DMS53 (cell line): ENCODE measurements around the gene PIK3AP1.
"Not testable (repeated sequence)": the region's sequence is repeated elsewhere in the genome, so short reads cannot be mapped to it uniquely, and the experiment has no call there.

ENCODE experiments used
- DNase-seq: peaks from one replicate; lab custom pipeline; 2025; lab: John Stamatoyannopoulos, UW

Gene PIK3AP1, protein sequence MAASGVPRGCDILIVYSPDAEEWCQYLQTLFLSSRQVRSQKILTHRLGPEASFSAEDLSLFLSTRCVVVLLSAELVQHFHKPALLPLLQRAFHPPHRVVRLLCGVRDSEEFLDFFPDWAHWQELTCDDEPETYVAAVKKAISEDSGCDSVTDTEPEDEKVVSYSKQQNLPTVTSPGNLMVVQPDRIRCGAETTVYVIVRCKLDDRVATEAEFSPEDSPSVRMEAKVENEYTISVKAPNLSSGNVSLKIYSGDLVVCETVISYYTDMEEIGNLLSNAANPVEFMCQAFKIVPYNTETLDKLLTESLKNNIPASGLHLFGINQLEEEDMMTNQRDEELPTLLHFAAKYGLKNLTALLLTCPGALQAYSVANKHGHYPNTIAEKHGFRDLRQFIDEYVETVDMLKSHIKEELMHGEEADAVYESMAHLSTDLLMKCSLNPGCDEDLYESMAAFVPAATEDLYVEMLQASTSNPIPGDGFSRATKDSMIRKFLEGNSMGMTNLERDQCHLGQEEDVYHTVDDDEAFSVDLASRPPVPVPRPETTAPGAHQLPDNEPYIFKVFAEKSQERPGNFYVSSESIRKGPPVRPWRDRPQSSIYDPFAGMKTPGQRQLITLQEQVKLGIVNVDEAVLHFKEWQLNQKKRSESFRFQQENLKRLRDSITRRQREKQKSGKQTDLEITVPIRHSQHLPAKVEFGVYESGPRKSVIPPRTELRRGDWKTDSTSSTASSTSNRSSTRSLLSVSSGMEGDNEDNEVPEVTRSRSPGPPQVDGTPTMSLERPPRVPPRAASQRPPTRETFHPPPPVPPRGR

DNA sequence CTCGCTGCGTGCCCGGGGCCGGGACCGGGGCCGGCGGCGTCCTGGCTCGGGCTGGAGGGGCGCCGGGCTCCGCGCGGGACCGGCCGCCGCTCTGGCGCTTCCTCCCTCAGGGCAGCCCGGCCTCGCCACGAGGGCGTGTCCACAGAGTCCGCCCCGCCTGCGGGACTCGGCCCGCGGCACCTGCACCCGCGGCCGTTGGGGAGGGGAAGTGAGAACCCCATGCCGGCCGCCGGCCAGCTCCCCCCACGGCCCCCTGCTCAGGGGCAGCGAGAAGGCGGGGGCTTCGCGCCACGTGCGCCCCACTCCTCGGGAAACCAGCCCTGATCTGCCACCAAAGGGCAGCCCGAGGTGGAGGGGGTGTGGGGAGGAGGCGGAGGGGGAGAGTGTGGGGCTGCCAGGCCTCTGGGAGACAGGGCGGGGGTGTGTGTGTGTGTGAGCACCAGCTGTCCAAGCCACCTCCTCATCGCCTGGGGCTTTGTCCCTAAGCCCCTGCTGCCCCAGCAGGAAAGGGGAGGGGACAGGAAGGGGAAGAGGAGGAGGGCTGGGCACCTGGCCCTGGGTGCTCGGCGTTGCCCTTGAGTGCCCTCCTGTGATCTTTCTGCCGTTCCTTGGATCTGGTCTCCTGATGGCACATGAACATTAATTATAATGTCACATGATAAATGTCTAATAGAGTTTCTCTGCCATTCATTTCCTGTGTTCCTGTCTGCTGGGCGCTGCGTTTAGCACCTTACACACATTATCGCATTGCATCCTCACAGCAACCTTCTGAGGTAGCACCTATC, at the start of gene PIK3AP1:
TSS of gene PIK3AP1 (minus strand) at position 93 of the 785 bp plus-strand sequence. CDS start 120 bp downstream, outside the sequence.
- peak; percentile 75 for DNase-seq

DNA sequence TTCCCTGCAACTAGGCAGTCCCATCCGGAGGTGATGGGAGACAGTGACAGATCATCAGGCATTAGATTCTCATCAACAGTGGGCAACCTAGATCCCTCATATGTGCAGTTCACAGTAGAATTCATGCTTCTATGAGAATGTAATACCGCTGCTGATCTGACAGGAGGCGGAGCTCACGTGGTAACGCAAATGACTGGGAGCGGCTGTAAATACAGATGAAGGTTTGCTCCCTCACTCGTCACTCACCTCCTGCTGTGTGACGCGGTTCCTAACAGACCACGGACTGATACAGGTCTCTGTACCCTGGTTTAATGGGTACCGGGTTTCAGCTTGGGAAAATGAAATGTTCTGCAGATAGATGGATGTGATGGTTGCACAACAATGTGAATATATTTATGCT, 47.8 kb upstream of the PIK3AP1 start:
- no peak for DNase-seq

DNA sequence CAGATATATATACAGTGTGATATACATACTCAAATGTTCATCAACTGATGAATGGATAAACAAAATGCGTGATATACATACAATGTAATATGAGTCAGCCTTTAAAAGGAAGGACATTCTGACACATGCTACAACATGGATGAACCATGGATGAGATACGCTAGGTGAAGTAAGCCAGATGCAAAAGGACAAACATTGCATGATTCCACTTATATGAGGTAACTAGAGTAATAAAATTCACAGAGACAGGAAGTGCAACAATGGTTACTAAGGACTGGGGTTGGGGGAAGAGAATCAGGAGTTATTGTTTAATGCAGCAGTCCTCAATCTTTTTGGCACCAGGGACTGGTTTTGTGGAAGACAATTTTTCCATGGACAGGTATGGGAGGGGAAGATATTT, 47.3 kb upstream of the PIK3AP1 start:
- peak; percentile 25 for DNase-seq

DNA sequence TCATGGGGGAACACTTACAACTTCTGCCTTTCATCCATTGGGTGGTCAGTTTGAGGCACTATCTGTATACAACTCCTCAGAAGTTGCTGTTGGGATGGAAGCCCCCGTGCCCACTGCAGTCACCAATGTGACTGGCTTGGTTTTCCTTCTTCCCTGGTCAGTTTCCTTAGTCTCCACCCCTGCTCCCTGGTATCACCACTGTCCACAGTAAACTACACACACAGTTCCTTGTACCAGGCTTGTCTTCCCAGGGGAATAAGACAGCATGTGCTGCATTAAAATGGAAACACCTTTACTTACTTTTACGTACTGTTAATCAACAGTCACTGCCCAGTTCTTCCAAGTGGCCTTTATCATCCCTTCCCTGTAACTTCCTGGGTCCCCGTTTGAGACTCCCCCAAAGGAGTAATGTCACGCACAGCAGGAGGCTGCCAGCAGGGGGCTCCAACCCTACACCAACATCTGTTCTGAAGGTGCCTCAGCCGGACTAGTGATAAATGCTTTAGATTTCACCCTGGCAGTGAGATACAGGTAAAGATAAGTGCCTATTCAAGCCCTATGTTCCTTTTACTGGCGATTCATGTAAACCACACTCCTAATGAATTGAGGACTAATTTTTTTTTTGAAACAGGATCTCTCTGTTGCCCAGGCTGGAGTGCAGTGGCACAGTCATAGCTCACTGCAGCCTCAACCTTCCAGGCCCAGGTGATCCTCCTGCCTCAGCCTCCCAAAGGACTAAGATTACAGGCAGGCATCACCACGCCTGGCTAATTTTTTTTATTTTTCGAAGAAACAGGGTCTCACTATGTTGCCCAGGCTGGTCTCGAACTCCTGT, 45.3 kb upstream of the PIK3AP1 start:
- DNase-seq, result peak; percentile 78

DNA sequence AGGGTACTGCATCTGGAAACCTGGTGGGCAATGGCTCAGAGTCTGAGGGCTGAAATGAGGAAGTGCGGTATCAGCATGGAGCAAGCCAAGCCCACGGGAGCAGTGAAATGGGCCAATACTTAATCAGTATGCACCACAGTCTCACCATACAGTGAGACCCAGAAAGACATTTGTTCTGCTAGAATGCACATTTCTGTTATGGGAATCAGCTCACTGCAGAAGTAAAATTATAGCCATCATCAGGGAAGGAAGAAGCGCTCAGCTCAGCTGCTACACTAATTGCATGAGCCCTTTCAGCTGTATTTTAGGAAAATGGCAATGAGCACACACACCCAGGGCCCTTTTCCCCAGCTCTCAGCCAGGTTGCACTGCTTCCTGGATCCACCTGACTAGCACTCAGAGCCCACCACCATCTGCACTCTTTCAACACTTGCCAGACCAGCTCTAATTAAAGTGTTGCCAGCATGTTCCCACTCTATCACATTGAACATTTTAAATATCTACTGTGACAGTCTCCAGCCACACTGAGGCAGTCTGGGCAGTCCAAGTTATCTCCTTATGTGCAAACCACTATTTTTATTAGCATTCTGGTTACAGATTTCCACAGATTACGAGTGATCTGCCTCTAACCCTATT, 44.2 kb upstream of the PIK3AP1 start:
- DNase-seq, result no peak

DNA sequence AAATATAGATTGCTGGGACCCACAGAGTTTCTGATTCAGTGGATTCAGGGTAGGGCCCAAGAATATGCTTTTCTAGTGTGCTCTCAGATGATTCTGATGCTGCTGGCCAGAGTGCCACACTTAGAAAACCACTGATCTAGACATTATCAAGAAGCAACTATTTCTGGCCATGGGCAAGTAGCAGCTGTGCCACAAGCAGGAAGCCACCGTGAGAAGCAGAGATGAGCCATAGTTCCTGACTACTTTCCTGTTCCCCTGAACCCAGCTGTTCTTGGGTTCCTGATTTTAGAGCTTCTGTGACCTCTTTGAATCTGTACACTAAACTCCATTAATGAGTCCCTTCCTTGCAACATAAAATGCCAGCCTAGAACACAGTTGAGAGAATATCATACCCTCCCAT, 38.1 kb upstream of the PIK3AP1 start:
- DNase-seq, result no peak

DNA sequence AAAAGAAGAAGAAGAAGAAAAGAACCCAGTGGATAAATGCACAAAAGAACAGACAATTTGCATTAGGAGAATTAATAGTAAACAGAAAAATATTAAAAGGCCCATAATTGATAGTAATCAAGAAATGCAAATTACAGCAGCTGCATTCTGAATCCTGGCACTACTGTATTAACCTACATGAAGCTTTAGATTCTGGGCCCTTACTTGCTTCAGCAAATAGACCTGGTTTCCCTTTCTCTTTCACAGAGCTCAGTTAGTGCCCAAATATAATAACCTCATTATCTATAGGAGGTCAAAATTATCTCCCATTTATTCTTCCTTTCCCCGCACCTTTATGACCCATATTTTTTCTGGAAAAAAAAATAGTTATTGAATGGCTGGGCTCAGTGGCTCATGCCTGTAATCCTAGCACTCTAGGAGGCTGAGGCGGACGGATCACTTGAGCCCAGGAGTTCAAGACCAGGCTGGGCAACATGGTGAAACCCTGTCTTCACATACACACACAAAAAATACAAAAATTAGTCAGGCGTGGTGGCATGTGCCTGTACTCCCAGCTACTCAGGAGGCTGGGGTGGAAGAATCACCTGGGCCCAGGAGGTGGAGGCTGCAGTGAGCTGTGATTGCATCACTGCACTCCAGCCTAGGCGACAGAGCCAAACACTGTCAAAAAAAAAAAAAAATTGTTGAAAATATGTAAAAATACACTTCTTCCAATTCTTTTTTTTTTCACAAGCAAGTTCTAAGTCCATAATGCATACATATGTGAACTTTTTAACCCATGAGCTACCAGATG, 36.0 kb upstream of the PIK3AP1 start:
- DNase-seq, result no peak

DNA sequence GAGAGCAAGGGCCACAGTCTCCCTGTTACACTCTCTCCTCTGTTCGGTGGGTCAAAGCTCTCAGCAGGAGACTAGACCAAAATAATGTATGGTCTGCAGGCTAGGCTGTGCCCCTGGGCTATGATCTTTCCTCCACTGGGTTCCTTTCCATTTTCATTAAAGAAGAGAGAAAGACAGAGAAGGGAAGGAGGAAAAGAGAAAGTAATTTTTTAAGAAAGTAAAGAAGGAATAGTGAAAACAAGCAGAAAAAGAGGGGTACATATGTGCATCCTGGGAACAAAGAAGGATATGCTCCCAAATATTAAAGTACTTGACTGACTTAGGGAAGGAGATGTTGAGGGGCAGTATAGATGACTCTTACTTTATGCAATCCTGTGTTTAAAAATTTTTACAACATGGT, 33.6 kb upstream of the PIK3AP1 start:
- no peak for DNase-seq

DNA sequence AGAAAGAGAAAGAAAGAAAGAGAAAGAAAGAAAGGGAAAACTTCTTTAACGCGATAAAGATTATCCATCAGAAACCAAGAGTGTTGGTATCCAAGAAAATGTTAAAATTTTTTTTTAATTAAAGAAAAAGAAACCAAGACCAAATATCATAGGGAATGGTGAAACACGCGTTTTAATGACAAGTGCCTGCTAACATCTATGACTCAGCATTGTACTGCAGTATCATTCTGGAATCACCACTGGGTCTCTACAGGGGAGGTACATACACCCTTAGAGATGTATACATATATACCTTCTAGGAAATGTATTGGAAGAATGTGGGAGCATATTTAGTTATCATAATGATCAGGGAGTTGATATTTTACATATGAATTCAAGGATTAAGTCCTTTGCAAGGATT, 32.1 kb upstream of the PIK3AP1 start:
- DNase-seq, result no peak

DNA sequence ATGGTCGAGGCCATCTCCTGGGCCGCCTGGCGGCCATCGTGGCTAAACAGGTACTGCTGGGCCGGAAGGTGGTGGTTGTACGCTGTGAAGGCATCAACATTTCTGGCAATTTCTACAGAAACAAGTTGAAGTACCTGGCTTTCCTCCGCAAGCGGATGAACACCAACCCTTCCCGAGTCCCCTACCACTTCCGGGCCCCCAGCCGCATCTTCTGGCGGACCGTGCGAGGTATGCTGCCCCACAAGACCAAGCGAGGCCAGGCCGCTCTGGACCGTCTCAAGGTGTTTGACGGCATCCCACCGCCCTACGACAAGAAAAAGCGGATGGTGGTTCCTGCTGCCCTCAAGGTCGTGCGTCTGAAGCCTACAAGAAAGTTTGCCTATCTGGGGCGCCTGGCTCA, 30.0 kb upstream of the PIK3AP1 start:
- not testable (repeated sequence) for DNase-seq

DNA sequence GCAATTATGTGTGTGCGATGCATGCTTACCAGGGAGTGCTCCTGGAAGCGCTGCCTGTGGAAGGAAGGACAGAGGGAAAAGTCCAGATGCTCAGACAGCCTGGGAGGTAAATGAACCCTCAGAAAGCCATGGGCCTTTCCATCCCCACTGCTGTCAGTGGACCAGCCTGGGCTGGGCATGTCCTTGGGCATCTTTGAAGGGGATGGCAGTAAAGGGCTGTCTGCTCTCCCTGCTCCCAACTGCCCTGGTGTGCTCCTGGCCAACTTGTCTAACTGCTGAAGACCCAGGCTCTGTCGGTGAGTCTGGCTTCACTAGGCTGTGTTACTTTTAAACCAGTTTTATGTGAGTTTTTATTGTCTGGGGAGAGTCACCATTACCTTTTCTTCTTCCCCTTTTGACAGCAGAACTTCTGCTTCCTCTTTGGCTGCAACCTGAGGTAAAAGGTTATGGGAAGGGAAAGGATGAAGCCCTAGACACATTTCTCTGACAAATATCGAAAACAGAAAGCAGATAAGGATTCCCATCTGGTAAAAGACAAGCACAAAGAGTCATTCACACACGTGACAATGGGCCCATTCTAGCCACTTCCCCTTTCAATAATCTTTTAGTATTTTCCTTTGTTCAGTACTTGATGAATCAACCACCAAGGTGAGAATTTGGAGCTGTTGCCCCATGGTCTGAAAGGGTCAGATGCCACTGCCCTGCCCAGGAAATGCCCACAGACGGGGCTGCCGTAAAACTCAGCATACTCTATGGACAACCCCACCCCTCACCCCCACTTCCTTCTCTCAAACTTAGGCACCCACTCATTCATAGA, 27.6 kb upstream of the PIK3AP1 start:
- no peak for DNase-seq

DNA sequence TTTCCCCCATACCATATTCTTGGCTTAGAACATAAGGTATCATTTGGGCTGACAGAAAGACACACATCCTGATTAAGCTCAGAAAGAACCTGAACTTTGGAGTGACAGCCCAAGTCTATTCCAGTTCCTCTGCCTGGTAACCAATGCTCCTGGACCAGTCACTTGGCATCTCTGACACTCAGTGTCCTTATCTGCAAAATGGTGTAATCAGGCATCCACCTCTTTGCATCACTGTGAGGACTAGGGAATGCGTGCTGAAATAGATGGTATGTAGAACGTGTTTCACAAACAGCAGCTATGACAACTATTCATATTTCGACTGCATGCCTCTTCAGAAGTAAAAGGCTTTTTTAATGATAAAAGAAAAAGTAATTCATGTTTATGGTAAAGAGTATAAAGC, 26.2 kb upstream of the PIK3AP1 start:
- no peak for DNase-seq

DNA sequence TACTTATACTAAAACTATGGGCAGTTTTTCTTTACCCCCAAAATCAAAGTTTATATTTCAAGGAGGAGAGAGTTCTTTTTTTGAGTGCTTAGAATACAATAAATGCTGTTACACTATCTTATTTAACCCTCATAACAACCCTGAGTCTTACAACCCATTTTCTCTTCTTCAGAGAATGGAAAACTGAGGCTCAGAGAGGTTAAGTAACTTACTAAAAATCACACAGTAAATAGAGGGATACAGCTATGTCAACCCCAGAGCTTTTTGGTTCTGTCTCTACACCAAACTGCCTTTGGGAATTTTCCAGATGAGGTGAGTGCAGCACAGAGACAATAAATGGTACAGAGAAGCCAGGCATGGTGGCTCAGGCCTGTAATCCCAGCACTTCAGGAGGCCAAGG, 25.6 kb upstream of the PIK3AP1 start:
- DNase-seq, result no peak

DNA sequence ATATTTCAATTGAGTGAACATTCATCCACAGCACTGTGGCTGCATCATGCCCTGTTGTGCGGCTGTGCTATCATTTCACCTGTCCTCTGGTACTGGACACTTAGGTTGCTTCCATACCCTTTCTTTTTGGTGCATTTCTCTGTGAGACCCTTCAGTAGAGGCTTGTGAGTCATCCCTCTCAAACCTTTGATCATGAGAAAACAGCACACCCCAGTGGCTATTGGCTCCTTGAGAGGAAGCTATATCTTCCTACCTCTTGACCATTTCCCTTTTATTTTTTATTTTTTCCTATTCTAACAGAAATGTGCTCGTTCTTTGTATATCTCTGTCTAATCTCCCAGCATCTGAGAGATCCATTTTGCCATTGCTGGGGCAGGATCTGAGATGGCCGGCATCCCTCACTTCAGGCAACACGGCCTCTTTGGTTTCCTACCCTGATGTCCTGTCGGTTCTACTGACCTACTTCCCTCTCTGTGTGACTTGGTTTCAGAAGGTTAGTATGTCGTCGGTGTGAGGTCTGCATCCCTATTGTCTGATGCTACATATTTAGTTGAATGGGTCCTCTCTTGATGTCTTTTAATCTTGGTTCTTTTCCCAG, 23.8 kb upstream of the PIK3AP1 start:
- DNase-seq, result peak; percentile 46

DNA sequence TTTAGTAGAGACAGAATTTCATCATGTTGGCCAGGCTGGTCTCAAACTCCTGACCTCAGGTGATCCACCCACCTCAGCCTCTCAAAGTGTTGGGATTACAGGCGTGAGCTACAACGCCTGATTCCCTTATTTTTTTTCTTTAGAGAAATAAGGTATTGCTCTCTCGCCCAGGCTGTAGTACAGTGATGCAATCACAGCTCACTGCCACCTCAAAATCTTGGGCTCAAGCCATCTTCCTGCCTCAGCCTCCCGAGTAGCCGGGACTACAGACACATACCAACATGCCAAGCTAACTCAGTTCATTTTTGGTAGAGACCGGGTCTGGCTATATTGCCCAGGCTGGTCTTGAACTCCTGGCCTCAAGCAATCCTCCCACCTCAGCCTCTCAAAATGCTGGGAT, 21.2 kb upstream of the PIK3AP1 start:
- DNase-seq, result not testable (repeated sequence)

DNA sequence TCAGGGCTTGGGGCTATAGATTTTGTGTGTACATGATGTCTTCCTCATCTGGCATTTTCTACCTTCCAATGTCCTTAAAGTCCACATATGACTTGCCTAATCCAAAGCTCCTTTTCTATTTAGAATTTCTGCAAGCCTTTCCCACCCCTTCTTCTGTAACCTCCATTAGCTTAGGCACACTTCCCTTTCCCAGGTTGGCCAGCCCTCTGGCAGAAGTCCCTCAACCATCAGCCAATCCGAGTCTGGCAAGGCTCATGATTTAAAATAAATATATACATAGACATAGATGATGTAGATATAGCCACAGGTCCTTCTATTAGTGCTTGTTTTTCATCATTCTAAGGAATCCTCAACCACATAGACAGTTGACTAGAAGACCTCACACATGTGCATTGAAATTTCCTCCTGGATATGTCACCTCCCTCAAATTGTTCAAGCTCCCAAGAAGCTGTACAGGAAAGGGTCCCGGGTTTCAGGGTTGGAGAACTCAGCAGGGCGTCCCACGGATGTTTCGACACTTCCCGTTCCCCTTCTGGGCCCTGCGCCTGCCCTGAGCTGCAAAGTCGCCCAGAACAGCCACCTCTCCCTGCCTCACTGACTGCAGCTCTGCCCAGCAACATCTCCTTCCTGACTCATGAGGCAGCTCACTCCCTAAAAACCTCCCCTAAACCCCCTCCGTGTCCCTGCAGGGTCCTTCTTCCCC, 20.4 kb upstream of the PIK3AP1 start:
- DNase-seq, result no peak

DNA sequence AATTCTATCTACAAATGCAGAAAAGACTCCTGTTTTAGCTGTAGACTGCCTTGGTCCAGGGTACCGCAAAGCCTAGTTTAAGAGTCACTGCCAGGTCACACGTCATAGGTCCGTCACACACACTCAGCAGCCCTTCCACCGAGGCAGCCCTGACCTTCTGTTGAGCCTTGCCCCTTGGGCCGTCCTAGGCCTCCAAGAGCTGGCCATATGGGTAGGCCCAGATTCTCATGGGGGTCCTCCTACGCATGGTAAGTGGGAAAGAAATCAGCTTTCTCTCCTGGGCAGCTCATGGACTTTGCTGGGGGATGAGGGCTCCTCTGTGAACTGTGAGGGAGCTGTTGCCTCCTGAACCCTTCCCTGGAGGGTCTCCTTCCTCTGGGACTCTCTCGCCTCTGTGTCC, 19.8 kb upstream of the PIK3AP1 start:
- DNase-seq, result no peak

DNA sequence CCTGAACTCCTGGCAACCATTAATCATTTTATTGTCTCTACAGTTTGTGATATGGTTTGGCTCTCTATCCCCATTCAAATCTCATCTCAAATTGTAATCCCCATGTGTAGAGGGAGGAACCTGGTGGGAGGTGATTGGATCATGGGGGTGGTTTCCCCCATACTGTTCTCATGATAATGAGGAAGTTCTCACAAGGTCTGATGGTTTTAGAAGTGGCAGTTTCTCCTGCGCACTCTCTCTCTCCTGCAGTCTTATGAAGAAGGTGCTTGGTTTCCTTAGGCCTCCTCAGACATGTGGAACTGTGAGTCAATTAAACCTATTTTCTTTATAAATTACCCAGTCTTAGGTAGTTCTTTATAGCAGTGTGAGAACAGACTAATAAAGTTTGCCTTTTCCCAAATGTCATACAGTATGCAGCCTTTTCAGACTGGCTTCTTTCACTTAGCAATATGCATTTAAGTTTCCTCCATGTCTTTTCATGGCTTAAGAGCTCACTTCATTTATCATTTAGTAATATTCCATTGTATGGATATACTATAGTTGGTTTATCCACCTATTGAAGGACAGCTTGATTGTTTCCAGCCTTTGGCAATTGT, 17.1 kb upstream of the PIK3AP1 start:
- DNase-seq, result not testable (repeated sequence)
